HepG2 (cell line): ENCODE data around the gene GSTA1. TPM values are rescaled to one million over a fixed set of nuclear protein-coding genes. Genes with fewer than 3 reads are reported as not detected.
A peak's percentile ranks its signal among the peaks of the same experiment; 100 is the strongest.
"Not testable (repeated sequence)": the region's sequence is repeated elsewhere in the genome, so short reads cannot be mapped to it uniquely, and the experiment has no call there.

Experiments used
- ATAC-seq: fragments of 200-7000 bp; cut with Tn5 transposase; 3 replicates; pipeline ENCODE4 v1.9.1; 2020; ENCODE audit warnings: mild to moderate bottlenecking, moderate library complexity
- BruUV-seq: library from RNA; stranded (reverse); fragments of 400-500 nt; replicated peaks from 2 replicates; lab custom pipeline; 2021; lab: Mats Ljungman, UMichigan
- CTCF ChIA-PET: fragments of 300-600 bp; formaldehyde crosslinking; extraction: SDS; loops from one replicate; lab custom pipeline; 2021; ENCODE audit warnings: low total read pairs, inconsistent platforms, low intra/inter-chr PET ratio; lab: Yijun Ruan, JAX
- POLR2A ChIA-PET: fragments of 350-600 bp; sonication (Branson Sonifier 250); formaldehyde crosslinking; loops from one replicate; lab custom pipeline; 2020; ENCODE audit warnings: antibody characterized with exemption, inconsistent platforms; lab: Yijun Ruan, JAX
- DNase-seq: peaks from one replicate; pipeline ENCODE4 v3.0.0-alpha.2; 2015; ENCODE audit warnings: low spot score
- FAIRE-seq: peaks from 3 replicates; lab custom pipeline; 2011; peaks lifted over from hg19 to GRCh38; lab: Jason Lieb, UNC
- H2AFZ ChIP-seq: one replicate; pipeline ENCODE4 v1.6.1; 2011; ENCODE audit warnings: low read length, inconsistent platforms
- H3K27ac ChIP-seq: fragments of 300-600 bp; 3 replicates; pipeline ENCODE4 v1.8.0; 2011; ENCODE audit warnings: mixed run types, mild to moderate bottlenecking, mixed read lengths, low read length, inconsistent platforms; ENCODE audit not compliant: insufficient read depth; ENCODE audit errors: extremely low read length
- H3K27me3 ChIP-seq, 2 experiments: fragments of 200-600 bp in 1 of 2; 2 replicates in 1 of 2; 3 replicates in 1 of 2; pipeline versions ENCODE4 v1.6.0 to v1.8.0; 2011; ENCODE audit warnings: low read length in 2 of 2, mild to moderate bottlenecking in 2 of 2, moderate library complexity in 2 of 2, inconsistent platforms in 1 of 2; ENCODE audit not compliant: insufficient read depth in 2 of 2, control insufficient read depth in 1 of 2
- H3K36me3 ChIP-seq, 2 experiments: fragments of 200-600 bp in 1 of 2; replicated peaks in 1 of 2; 2 replicates in 1 of 2; 3 replicates in 1 of 2; pipeline versions ENCODE4 v1.5.1 to v1.8.0; 2011; ENCODE audit warnings: low read length in 2 of 2, inconsistent platforms in 1 of 2; ENCODE audit not compliant: insufficient read depth in 2 of 2, control insufficient read depth in 1 of 2
- H3K4me1 ChIP-seq: 2 replicates; pipeline ENCODE4 v1.5.1; 2012; ENCODE audit warnings: low read length, inconsistent platforms; ENCODE audit not compliant: insufficient read depth
- H3K4me2 ChIP-seq: 2 replicates; pipeline ENCODE4 v1.6.0; 2011; ENCODE audit warnings: low read depth, low read length, inconsistent platforms
- H3K4me3 ChIP-seq, 3 experiments: fragments of 200-600 bp in 1 of 3; sonication (generic), shearing (Covaris generic) in 1 of 3; replicated peaks in 1 of 3; 2 replicates each; pipeline ENCODE4 v1.5.1; 2011 to 2016; ENCODE audit warnings: low read length in 3 of 3, inconsistent platforms in 2 of 3, low read depth in 2 of 3, mild to moderate bottlenecking in 2 of 3, control low read depth in 1 of 3, mixed read lengths in 1 of 3; ENCODE audit not compliant: insufficient read depth in 1 of 3
- H3K79me2 ChIP-seq: one replicate; pipeline ENCODE4 v1.6.1; 2011; ENCODE audit warnings: low read length, inconsistent platforms; ENCODE audit not compliant: insufficient read depth
- H3K9ac ChIP-seq: 2 replicates; pipeline ENCODE4 v1.6.0; 2011; ENCODE audit warnings: mild to moderate bottlenecking, low read depth, low read length, inconsistent platforms; ENCODE audit not compliant: insufficient read depth
- H3K9me3 ChIP-seq: 2 replicates; pipeline ENCODE4 v1.5.1; 2012; ENCODE audit warnings: mild to moderate bottlenecking, low read length
- H4K20me1 ChIP-seq: 2 replicates; pipeline ENCODE4 v1.6.0; 2011; ENCODE audit warnings: inconsistent platforms, mild to moderate bottlenecking, low read length, moderate library complexity; ENCODE audit not compliant: insufficient read depth
- DNMT3B ChIP-seq: conservative IDR thresholded peaks from 2 replicates; pipeline ENCODE4 v1.6.1; 2016; ENCODE audit warnings: missing biosample characterization, control low read depth
- DR1 ChIP-seq: sonication (generic); formaldehyde crosslinking; IDR thresholded peaks from 2 replicates; pipeline ENCODE4 v1.8.0; 2021; ENCODE audit warnings: mild to moderate bottlenecking, missing genetic modification reagents, inconsistent platforms
- IKZF4 ChIP-seq: sonication (generic); formaldehyde crosslinking; IDR thresholded peaks from 2 replicates; pipeline ENCODE4 v1.5.1; 2020; ENCODE audit warnings: borderline replicate concordance, mild to moderate bottlenecking, low read depth, missing genetic modification reagents; ENCODE audit errors: not compliant biosample characterization
- LBX2 ChIP-seq: sonication (generic); formaldehyde crosslinking; IDR thresholded peaks from 2 replicates; pipeline ENCODE4 v1.5.0; 2020; ENCODE audit warnings: missing genetic modification reagents, mild to moderate bottlenecking, borderline replicate concordance
- MEF2D ChIP-seq: sonication (generic); formaldehyde crosslinking; IDR thresholded peaks from 2 replicates; pipeline ENCODE4 v1.5.1; 2020; ENCODE audit warnings: mild to moderate bottlenecking, missing genetic modification reagents
- SNAPC4 ChIP-seq: sonication (generic); formaldehyde crosslinking; IDR thresholded peaks from 2 replicates; pipeline ENCODE4 v1.4.0; 2020; ENCODE audit warnings: mild to moderate bottlenecking, missing genetic modification reagents
- WGBS: methylation state at CpG from one replicate; pipeline ENCODE4 v1.1.6; 2017; ENCODE audit warnings: low lambda C conversion rate; 5-methylcytosine and 5-hydroxymethylcytosine counted together
- in situ Hi-C: cut with HindIII; loops from 2 replicates; pipeline ENCODE4 v1.10.0; 2017; ENCODE audit warnings: low pct_unique_long_range_greater_than_20kb; ENCODE audit not compliant: extremely low pct_ligation_motif_present
- intact Hi-C: fragments of 100-400 bp; cut with micrococcal nuclease; formaldehyde crosslinking; loops from one replicate; pipeline ENCODE4 v1.10.0; 2022; ENCODE audit not compliant: unreplicated experiment
- polyA plus RNA-seq, 8 experiments: library from polyadenylated mRNA; depleted of rRNA in 3 of 8; stranded (reverse) in 7 of 8; unstranded in 1 of 8; fragments of >200 nt; fragmentation: Illumina TruSeq in 4 of 8; extraction: Trizol in 4 of 8; gene quantifications; 2 replicates each; pipeline versions ENCODE4 v1.2.1 to v1.2.3, GENCODE V29; 2011 to 2016; ENCODE audit warnings: low read depth in 4 of 8, missing spikeins in 1 of 8, mixed read lengths in 1 of 8; ENCODE audit not compliant: insufficient read depth in 1 of 8
- total RNA-seq, 5 experiments: library from RNA; depleted of rRNA; stranded (reverse); fragments of >200 nt; fragmentation: Illumina TruSeq; extraction: Trizol; gene quantifications; 2 replicates each; pipeline ENCODE4 v1.2.3, GENCODE V29; 2016; ENCODE audit warnings: low read depth in 1 of 5

The GSTA1 gene
- total and polyA plus RNA-seq, 2 of the 13 experiments (the other 11 are each of a cell fraction or from before 2014, with no cell fraction given), result 6.2 to 282 TPM

GRCh38 chr6:52834481-52834880 is 30.9 kb upstream of the GSTA1 start:
- H3K4me3 ChIP-seq, result no peak overlapping the region
- WGBS, result 96% methylated on average over 1 of the region's 1 CpG
- ChIA-PET CTCF (no interaction called here), POLR2A (no interaction called here)
- H3K79me2 ChIP-seq, result no peaks in the 10 kb centered on the region
- no peak for FAIRE-seq
- no peak overlapping the region for H3K9ac ChIP-seq
- no peaks in the 10 kb centered on the region for H4K20me1 ChIP-seq
- H3K27ac ChIP-seq, result no peak overlapping the region
- intact Hi-C loops (no loop called here), in situ Hi-C loops (no loop called here)
- no peaks in the 10 kb centered on the region for H3K36me3 ChIP-seq
- BruUV-seq, result no TSS peak
- H3K4me2 ChIP-seq, result no peak overlapping the region
- no peak for TF ChIP-seq LBX2 (CRISPR knock-in tag)
- TF ChIP-seq IKZF4 (CRISPR knock-in tag), result no peak
- TF ChIP-seq SNAPC4 (CRISPR knock-in tag), result no peak
- TF ChIP-seq DR1, result no peak
- no peak for TF ChIP-seq DNMT3B (CRISPR knock-in tag)
- TF ChIP-seq MEF2D (CRISPR knock-in tag), result no peak
- H3K27me3 ChIP-seq, result 0 out of 5 replicates have a peak, but pooled peaks cover 0 to 1% of the 10 kb centered on the region in 2 experiments
- H3K9me3 ChIP-seq, result no peaks in the 10 kb centered on the region
- ATAC-seq, result no peak
- peaks cover 6% of the 10 kb centered on the region; the same call in 1 of the 2 replicates for H3K4me1 ChIP-seq
- no peak for DNase-seq
- H2AFZ ChIP-seq, result no peak overlapping the region

- peak; percentile 34 for ATAC-seq
- H3K4me3 ChIP-seq, H4K20me1 ChIP-seq, BruUV-seq, H3K27me3 ChIP-seq, H3K79me2 ChIP-seq, DNase-seq, H3K36me3 ChIP-seq, H3K9ac ChIP-seq, H3K9me3 ChIP-seq, FAIRE-seq, H3K27ac ChIP-seq, CTCF ChIA-PET, intact Hi-C loops, H2AFZ ChIP-seq, H3K4me2 ChIP-seq, POLR2A ChIA-PET, in situ Hi-C loops: not testable (repeated sequence)
- peaks cover 30% of the 10 kb centered on the region for H3K4me1 ChIP-seq
- 39% methylated on average over 4 of the region's 4 CpGs for WGBS
Measured at GRCh38 chr6:52830869-52831268, 27.3 kb upstream of the GSTA1 start.
